Neural cell (in vitro differentiated cells): ENCODE measurements around the gene MCTS1. TPM values are rescaled to one million over a fixed set of nuclear protein-coding genes. Genes with fewer than 3 reads are reported as not detected.

Experiments used
- H2AFZ ChIP-seq: fragments of 200-600, 300-800 bp; sonication (generic), shearing (Covaris generic); 2 replicates; pipeline ENCODE4 v1.6.0; 2014; ENCODE audit warnings: low read depth, mild to moderate bottlenecking, antibody characterized with exemption, low read length, moderate library complexity
- H3F3A ChIP-seq: fragments of 200-600 bp; shearing (Covaris generic); 2 replicates; pipeline ENCODE4 v1.6.1; 2016; ENCODE audit warnings: mild to moderate bottlenecking, moderate library complexity, mixed read lengths, antibody characterized with exemption, low read length; ENCODE audit not compliant: insufficient read depth, poor library complexity, severe bottlenecking
- H3K27ac ChIP-seq: fragments of 200-600, 300-800 bp; sonication (generic), shearing (Covaris generic); 2 replicates; pipeline ENCODE4 v1.5.1; 2014; ENCODE audit warnings: mild to moderate bottlenecking, low read length, moderate library complexity
- H3K27me3 ChIP-seq: fragments of 300-800, 200-600 bp; sonication (generic), shearing (Covaris generic); 2 replicates; pipeline ENCODE4 v1.6.0; 2014; ENCODE audit warnings: mild to moderate bottlenecking, low read depth, low read length, moderate library complexity; ENCODE audit not compliant: insufficient read depth
- H3K36me3 ChIP-seq: fragments of 300-800, 200-600 bp; sonication (generic), shearing (Covaris generic); 2 replicates; pipeline ENCODE4 v1.5.1; 2014; ENCODE audit warnings: mild to moderate bottlenecking, antibody characterized with exemption, low read length, moderate library complexity; ENCODE audit not compliant: insufficient read depth
- H3K4me2 ChIP-seq: fragments of 300-800, 200-600 bp; sonication (generic), shearing (Covaris generic); 2 replicates; pipeline ENCODE4 v1.6.0; 2014; ENCODE audit warnings: mild to moderate bottlenecking, low read length
- H3K4me3 ChIP-seq: fragments of 300-800, 200-600 bp; sonication (generic), shearing (Covaris generic); 2 replicates; pipeline ENCODE4 v1.5.1; 2014; ENCODE audit warnings: mild to moderate bottlenecking, low read length, moderate library complexity
- H3K79me2 ChIP-seq: fragments of 200-600 bp; shearing (Covaris generic); replicated peaks from 2 replicates; pipeline ENCODE4 v1.6.0; 2014; ENCODE audit warnings: mild to moderate bottlenecking, low read length, moderate library complexity; ENCODE audit not compliant: insufficient read depth
- H3K9ac ChIP-seq: fragments of 300-800, 200-600 bp; sonication (generic), shearing (Covaris generic); 2 replicates; pipeline ENCODE4 v1.6.1; 2016; ENCODE audit warnings: mild to moderate bottlenecking, low read length, mixed read lengths
- H3K9me2 ChIP-seq: fragments of 200-600 bp; shearing (Covaris generic); 2 replicates; pipeline ENCODE4 v1.6.1; 2016; ENCODE audit warnings: mild to moderate bottlenecking, low read length, mixed read lengths; ENCODE audit not compliant: insufficient read depth
- H3K9me3 ChIP-seq: fragments of 200-600, 300-800 bp; sonication (generic), shearing (Covaris generic); 2 replicates; pipeline ENCODE4 v1.6.1; 2016; ENCODE audit warnings: mild to moderate bottlenecking, mixed run types, low read length, moderate library complexity, mixed read lengths
- H4K20me1 ChIP-seq: fragments of 200-600 bp; shearing (Covaris generic); 2 replicates; pipeline ENCODE4 v1.6.1; 2016; ENCODE audit warnings: mild to moderate bottlenecking, mixed run types; ENCODE audit not compliant: insufficient read depth
- CTCF ChIP-seq: fragments of 450-650 bp; IDR thresholded peaks from 2 replicates; pipeline ENCODE4 v1.5.1; 2014; ENCODE audit warnings: antibody characterized with exemption, mild to moderate bottlenecking, moderate library complexity; ENCODE audit not compliant: poor library complexity, severe bottlenecking
- EP300 ChIP-seq: fragments of 450-650 bp; conservative IDR thresholded peaks from 2 replicates; pipeline ENCODE4 v1.6.1; 2014; ENCODE audit warnings: antibody characterized with exemption, mild to moderate bottlenecking, moderate library complexity; ENCODE audit not compliant: poor library complexity, severe bottlenecking
- EZH2 ChIP-seq: fragments of 200-600, 300-800 bp; shearing (Covaris generic), sonication (generic); IDR thresholded peaks from 2 replicates; pipeline ENCODE4 v1.6.1; 2014; ENCODE audit warnings: antibody characterized with exemption, low read length, borderline replicate concordance, mild to moderate bottlenecking; ENCODE audit not compliant: insufficient read depth, poor library complexity, severe bottlenecking
- MXI1 ChIP-seq: fragments of 450-650 bp; conservative IDR thresholded peaks from 2 replicates; pipeline ENCODE4 v1.6.1; 2014; ENCODE audit warnings: antibody characterized with exemption, mild to moderate bottlenecking; ENCODE audit not compliant: poor library complexity, severe bottlenecking
- POLR2AphosphoS5 ChIP-seq: IDR thresholded peaks from 2 replicates; pipeline ENCODE4 v1.6.1; 2012
- RAD21 ChIP-seq: fragments of 450-650 bp; conservative IDR thresholded peaks from 2 replicates; pipeline ENCODE4 v1.6.1; 2014; ENCODE audit warnings: antibody characterized with exemption, mild to moderate bottlenecking, moderate library complexity
- REST ChIP-seq: IDR thresholded peaks from 2 replicates; pipeline ENCODE4 v1.6.1; 2012; ENCODE audit warnings: borderline replicate concordance
- SMC3 ChIP-seq: fragments of 450-650 bp; conservative IDR thresholded peaks from 2 replicates; pipeline ENCODE4 v1.6.1; 2014; ENCODE audit warnings: antibody characterized with exemption, mild to moderate bottlenecking, moderate library complexity; ENCODE audit not compliant: poor library complexity
- TAF1 ChIP-seq: IDR thresholded peaks from 2 replicates; pipeline ENCODE4 v1.6.1; 2012; ENCODE audit warnings: low read depth
- polyA plus RNA-seq: library from polyadenylated mRNA; depleted of rRNA; stranded (reverse); fragments of >200 nt; gene quantifications from 2 replicates; pipeline ENCODE4 v1.2.3, GENCODE V29; 2014

MCTS1 gene
- polyA plus RNA-seq, 1 donor from 2014 or later: 190 TPM

- Histone ChIP-seq H3K79me2 (no peaks in the 10 kb centered on the region), H3F3A (no peaks in the 10 kb centered on the region), H4K20me1 (no peaks in the 10 kb centered on the region), H3K9me2 (no peaks in the 10 kb centered on the region), H3K36me3 (no peaks in the 10 kb centered on the region), H3K27me3 (no peaks in the 10 kb centered on the region), H3K27ac (no peak overlapping the region), H3K9ac (no peak overlapping the region), H2AFZ (no peak overlapping the region), H3K9me3 (no peaks in the 10 kb centered on the region), H3K4me2 (no peak overlapping the region), H3K4me3 (no peak overlapping the region)
- TF ChIP-seq EZH2 (no peak), SMC3 (no peak), REST (no peak), RAD21 (no peak), TAF1 (no peak), EP300 (no peak), POLR2AphosphoS5 (no peak), CTCF (no peak), MXI1 (no peak)
Observed at GRCh38 chrX:120653000-120653399, 49.1 kb downstream of the MCTS1 start.

GRCh38 chrX:120660637-120661036 is 56.7 kb downstream of the MCTS1 start:
- no peak overlapping the region for H3K9ac ChIP-seq
- no peaks in the 10 kb centered on the region for H3K9me2 ChIP-seq
- H2AFZ ChIP-seq: no peak overlapping the region
- H3K4me3 ChIP-seq: no peak overlapping the region
- no peak overlapping the region for H3K27ac ChIP-seq
- H4K20me1 ChIP-seq: no peaks in the 10 kb centered on the region
- H3F3A ChIP-seq: no peaks in the 10 kb centered on the region
- no peaks in the 10 kb centered on the region for H3K36me3 ChIP-seq
- no peak for TF ChIP-seq TAF1
- TF ChIP-seq EP300: no peak
- TF ChIP-seq EZH2: no peak
- TF ChIP-seq RAD21: no peak
- no peak for TF ChIP-seq SMC3
- TF ChIP-seq REST: no peak
- TF ChIP-seq MXI1: no peak
- TF ChIP-seq POLR2AphosphoS5: no peak
- no peak for TF ChIP-seq CTCF
- H3K4me2 ChIP-seq: no peak overlapping the region
- no peaks in the 10 kb centered on the region for H3K27me3 ChIP-seq
- H3K9me3 ChIP-seq: no peaks in the 10 kb centered on the region
- no peaks in the 10 kb centered on the region for H3K79me2 ChIP-seq
